CD4-positive, alpha-beta T cell treated with Interleukin-4 for 4 hours (primary cell): ENCODE measurements around the gene NPL.
A peak's percentile ranks its signal among the peaks of the same experiment; 100 is the strongest.

Experiments
- DNase-seq: peaks from one replicate; pipeline ENCODE4 v3.0.0-alpha.2; 2020

The NPL gene

DNA sequence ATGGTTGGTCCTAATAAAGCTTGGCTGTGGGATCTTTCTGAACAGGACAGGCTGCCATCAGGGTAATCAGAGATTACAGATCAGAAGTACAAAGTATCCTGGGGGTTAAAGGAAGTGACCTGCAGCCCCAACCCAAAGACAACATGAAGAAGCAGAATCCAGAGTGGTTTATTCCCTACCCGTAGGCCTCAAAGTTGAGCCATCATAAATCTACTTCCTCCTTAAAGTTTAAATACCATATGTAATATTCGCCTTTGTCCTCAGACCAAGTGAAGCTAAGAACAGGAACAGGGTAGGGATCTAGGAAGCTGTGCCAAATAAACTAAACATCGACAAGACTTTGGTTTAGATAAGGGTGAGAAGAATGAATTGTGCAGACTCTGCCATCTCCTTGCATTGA lies 33.6 kb downstream of the NPL start:
- no peak for DNase-seq

DNA sequence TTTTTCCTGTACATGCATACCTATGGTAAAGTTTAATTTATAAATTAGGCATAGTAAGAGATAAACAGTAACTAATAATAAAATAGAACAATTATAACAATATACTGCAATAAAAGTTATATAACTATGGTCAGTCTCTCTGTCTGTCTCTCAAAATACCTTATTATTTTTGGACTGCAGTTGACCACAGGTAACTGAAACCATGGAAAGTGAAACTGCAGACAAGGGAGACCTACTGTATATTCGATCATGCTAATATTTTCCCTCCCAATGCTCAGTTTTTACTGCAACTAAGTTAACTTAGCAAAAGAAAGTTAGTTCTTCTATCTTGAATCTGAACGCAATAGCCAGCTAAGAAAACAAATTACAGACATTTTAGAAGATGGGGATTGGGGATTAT lies 37.3 kb downstream of the NPL start:
- no peak for DNase-seq

DNA sequence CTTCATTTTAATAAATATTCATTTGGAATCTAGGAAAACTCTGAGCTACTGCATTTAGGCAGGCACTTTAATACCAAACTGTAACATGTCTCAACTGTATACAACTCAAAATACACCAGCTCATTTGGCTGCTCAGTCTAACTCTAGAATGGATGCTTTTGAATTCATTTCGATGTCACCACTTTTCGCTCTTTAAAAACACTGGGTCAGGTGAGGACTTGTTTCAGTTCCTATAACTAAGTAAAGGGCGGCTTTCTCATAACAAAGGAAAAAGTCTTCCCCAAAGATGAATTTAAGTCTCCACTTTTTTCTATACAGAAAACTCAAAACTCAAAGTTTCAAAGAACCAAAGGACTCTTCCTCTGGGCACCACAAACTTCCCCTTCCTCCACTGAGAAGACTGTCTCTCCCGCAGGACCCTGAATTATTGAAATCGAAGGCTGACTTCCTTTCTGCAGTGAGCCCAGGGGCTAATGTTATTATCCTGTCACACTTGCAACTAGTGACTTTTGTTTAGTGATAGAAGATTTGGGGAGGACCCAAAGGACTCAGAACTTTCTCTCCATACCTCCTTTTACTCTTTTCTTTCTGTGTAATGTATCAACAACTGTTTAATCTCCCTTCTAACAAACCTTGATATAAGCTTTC lies 39.8 kb downstream of the NPL start:
- no peak for DNase-seq

DNA sequence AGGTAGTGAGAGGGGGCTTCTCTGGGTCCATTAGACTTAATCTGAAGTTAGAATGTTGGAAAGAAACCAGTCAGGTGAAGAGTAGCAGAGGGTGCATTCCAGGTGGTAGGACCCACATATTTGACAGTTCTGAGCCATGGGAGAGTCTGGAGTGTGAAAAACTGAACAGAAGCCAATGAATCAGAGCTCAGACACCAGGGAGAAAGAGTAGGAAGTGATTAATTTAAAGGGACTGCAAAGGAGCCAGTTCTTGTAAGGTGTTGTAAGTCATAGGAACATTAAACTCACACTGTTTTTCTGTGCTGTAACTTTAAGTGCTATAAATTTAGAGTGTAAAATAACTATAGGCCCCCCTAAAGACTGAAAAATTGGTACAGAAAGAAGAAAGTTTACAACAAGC lies 43.7 kb downstream of the NPL start:
- no peak for DNase-seq

DNA sequence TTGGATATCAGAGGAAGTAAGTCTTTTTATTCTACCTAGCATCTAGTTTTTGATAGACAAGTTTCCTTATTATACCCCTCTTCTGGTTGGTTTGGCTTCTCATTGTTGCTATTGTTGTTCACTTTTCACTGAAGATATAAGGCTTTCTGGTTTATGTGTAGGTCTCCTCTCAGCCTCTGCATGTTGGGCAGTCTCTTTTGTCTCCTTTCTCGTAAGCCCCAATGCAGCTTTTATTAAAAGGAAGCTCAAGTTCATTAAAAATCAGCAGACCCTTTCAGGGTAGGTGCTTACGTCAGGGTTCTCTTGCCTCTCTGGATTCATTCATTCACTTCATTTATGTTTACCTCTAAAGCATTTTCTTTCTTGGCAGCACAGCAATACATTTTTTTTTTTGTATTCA lies 44.8 kb downstream of the NPL start:
- no peak for DNase-seq

DNA sequence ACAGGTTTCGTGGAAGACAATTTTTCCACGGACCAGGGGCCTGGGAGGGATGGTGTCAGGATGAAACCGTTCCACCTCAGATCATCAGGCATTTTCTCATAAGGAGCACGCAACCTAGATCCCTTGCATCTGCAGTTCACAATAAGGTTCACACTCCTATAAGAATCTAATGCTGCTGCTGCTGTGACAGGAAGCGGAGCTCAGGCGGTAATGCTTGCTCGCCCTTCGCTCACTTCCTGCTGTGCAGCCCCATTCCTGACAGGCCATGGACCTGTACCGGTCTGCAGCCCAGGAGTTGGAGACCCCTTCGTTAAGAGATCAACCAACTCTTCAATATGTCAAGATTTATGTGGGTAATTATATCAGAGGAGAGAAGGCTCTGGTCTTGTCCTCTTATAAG lies 46.2 kb downstream of the NPL start:
- DNase-seq = no peak

DNA sequence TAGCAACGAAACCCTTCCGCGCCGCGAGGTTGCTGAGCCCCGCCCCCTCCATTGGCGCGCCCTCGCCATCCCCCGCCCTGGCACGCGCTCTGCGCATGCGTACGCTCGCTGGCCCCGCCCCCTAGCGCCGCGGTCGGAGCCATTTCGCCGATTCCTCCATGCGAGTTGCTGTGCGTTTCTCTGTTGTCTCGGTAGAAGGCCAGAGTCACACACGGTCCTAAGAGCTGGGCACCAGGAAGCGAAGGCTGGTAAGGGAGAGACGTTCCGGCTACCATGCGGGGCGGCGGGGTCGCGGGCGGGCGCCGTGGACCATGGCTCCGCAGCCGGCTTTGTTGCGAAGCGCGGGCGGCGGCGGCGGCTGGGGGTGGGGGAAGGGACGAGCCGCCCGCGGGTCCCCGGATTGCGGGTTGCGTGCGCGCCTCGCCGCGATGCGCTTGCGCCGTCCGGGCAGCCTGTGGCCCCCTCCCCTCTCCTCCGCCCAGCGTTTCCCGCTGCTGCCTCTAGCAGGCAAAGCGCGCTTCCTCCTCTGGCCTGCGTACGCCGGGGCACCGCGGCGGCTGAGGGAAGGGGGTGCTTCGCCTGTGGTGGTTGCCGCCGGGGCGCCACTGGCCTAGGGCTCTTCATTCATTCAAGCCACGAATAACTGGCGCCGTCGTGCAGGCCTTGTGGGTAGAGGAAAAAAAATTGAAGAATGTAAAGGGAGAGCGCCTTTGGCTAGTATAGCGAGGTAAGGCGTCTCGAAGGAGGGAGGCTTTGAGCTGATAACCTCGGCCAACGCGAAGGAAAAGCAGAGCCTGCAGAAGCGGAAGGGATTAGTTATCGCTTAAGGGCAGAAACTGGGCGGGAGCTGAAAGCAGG lies 49.9 kb downstream of the NPL start, which contains the start of gene DHX9:
TSS of gene DHX9 (plus strand) at position 139 of the 858 bp plus-strand sequence. CDS start 3,220 bp downstream, outside the sequence.
- peak; percentile 92 for DNase-seq

DNA sequence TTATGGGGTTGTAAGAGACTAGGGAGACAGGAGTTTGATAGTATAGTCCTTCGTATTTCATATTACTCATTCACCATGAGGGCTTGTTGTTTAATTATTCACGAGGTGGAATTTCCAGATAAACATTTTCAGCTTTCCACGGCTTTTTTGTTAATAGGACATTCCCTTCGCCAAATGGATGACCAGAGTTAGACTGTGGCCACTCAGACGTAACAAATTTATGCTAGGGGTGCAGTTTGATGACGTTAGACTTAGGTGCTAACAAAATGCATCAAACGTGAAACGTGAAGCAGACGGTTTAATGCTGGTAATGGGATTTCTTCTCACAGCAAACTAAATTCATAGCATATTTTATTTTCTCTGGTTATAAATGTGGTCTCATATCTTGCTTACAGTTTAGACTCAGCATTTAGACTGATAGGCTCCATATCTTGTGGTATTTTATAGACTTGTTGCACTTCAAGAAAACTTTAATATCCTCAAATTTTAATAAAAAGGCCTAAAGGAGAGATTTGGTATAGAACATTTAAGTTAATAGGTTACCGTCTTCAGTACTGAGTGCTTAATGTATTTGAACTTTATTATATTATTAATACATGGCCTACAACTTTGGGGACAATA lies 51.9 kb downstream of the NPL start:
- DNase-seq = no peak

DNA sequence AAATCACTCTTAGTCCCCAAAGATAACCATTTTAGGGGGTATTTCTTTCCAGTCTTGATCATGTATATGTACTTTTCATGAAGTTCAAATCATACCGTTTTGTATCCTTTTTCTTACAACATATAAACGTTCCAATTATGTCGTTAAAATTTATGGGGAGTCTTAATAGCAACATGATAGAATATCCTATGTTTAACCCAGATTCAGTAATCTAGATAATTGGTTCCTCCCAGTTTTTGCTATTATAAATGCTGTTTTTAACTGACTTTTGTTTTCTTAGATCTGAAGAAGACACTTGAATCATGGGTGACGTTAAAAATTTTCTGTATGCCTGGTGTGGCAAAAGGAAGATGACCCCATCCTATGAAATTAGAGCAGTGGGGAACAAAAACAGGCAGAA lies 52.7 kb downstream of the NPL start:
- DNase-seq = no peak

DNA sequence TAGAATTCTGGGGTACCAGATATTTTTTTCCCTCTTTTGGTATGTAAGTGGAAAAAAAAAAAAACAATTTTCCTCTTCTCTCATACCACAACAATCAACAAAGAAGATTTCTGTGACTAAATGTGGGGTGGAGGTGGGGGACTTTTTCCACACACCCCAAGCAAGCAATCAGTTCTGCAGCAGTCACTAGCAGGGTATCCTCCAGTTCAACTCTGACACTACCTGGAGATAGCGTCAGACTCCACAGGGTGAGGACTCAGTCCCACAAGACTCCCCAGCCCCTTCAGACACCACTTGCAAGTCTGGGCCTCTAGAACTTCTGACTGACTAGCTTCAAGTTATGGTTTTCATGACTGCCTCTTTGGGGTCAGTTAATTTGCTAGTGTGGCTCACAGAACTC lies 55.8 kb downstream of the NPL start:
- no peak for DNase-seq

DNA sequence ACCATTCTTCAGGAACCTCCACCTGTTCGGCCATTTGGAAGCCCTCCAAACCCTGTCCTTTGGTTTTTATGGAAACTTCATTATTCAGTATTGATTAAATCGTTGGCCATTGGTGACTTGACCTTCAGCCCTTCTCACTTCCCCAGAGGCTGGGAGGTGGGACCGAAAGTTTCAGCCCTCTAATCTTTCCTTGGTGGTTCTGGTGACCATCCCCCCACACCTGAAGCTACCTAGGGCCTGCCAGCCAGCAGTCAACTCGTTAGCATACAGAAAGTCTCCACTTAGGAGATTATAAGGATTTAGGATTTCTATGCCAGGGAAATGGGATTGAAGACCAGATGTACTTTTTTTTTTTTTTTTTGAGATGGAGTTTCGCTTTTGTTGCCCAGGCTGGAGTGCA lies 56.3 kb downstream of the NPL start:
- DNase-seq = no peak

DNA sequence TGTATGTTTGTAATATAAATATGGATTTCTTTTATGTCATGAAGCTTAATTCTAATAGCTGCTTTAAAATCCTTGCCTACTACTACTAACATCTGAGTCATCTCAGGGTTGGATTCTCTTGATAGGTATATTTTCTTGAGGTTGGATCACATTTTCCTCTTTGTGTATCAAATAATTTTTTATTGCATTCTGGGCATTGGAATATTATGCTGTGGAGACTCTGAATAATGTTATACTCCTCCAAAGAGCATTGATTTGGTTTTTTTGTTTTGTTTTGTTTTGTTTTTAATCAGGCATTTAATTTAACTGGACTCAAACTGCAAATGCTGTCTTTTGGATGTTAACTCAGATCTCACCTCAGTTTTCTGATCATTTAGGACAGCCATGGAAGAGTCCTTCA lies 57.5 kb downstream of the NPL start:
- no peak for DNase-seq

DNA sequence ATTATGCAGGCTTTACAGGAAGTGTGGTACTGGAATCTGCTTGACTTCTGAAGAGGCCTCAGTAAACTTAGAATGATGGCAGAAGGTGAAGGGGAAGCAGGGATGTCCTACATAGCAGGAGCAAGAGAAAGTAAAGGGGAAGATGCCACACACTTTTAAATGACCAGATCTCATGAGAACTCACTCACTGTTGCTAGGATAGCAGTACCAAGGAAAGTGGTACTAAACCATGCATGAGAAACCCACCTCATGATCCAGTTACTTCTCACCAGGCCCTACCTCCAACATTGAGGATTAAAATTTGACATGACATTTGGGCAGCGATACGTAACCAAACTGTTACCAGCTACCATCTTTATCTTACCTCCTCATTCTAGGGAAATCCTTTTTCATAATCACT lies 59.2 kb downstream of the NPL start:
- no peak for DNase-seq

DNA sequence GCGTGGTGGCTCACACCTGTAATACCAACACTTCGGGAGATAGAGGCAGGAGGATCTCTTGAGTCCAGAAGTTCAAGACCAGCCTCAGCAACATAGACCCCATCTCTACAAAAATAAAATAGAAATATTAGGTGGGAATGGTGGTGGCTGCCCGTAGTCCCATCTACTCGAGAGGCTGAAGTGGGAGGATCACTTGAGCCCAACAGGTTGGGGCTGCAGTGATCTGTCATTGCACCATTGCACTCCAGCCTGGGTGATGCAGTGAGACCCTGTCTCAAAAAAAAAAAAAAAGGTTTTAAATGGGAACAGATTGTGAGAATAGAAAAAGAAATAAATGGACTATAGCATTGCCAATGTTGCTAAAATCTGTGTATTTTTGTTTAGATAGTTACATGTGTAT lies 60.7 kb downstream of the NPL start:
- no peak for DNase-seq

DNA sequence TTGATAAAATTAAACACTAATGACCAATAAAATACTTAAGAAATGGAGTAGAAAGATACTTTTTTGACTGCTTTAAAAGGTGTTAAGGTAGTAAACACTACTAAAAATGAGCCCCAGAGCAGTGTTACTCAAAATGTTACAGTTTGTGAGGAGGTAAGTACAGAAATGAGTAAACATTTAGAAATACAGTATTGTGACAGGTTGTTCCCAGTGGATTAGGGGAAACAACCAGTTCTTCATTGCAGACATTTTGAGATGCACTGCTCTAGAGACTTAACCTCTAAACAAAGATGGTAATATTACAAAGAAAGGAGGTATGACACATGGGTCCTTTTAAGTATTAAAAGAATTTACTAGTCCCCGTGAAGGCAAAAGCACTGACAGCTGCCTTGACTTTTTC lies 62.3 kb downstream of the NPL start:
- no peak for DNase-seq

DNA sequence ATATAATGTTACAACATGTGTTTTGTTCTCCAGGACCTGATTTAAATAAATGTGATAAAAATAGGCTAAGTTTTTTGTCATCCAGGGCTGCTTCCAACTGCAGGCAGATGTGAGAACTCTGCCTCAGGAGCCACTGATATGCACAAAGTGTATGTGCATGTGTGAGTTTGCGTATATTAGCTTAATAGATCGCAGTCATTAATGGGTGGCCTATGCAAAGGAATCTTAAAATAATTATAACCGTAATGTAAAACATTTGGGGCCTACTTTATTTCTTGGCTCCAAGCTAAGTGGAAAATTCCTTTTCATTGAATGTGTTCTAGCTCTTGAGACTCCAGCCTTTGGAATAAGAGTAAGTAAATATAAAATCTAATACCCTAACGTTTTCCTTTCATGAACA lies 66.3 kb downstream of the NPL start:
- no peak for DNase-seq

DNA sequence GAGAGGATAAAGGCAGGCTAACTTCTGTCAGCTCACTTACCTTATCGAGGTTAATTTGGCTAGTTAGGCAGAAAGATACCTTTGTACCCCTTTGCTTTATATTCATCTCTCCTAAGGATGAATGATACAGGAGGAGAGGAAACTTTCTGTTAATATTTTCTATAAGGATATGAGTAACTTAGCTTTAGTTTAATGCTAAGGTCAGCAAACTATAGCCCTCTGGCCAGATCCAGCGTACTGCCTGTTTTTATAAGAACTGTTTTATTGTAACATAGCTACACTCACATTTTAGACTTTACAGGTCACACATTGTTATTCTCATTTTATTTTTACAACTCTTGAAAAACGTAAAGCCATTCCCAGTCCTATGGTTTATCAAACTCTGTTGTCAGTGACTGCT lies 67.6 kb downstream of the NPL start:
- no peak for DNase-seq

DNA sequence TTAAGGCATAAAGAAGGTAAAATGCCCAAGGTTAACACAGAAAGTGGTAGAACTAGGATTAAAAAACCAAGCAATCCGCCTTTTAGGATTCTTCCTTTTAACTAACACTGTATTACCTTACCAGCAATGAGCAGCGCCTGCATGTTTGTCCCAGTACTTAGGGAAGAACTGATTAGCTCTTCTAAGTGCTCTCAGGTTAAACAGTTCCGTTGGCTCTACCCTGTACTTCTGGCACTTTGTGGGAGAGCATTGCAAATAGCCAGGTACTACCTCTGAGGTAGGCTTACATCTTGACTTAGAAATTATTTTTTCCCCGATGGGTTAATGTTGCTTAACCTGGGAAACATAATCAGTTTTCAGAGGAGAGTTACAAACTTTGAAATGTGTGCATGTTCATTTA lies 71.1 kb downstream of the NPL start:
- no peak for DNase-seq

DNA sequence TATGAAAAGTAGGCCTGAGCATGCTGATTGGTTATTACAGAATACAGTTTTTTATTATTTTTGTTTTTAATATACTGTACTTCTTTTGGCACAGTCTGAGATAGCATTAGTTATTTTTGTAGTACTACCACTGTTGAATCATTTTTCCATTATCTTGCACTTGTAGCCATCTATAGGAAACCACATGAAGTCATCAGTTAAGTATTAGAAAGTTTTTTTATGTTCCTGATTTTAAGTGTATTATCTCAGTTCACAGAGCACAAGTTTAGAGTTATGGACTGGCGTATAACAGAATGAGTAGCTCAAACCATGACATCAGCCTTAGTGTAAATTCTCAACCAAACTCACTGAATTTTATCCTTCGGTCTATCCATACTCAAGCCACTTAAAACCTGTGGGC lies 72.4 kb downstream of the NPL start:
- DNase-seq = no peak

DNA sequence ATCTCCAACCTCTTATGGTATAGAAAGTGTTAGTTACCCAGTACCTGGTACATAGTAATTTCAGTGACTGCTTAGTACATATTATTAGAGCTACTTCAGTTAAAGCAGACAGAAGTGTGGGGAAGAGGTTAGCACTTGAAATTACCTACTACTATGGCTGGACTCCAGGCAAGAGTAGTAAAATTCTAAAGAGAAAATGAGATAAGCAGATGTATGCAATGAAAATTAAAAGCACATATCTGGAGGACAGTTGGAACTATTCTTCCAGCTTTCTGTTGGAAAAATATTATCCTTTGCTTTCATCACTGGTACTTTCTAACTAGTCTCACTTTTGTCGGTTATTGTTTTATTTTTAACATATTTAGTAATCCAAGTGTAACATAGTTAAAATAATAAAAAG lies 73.3 kb downstream of the NPL start:
- DNase-seq = no peak

DNA sequence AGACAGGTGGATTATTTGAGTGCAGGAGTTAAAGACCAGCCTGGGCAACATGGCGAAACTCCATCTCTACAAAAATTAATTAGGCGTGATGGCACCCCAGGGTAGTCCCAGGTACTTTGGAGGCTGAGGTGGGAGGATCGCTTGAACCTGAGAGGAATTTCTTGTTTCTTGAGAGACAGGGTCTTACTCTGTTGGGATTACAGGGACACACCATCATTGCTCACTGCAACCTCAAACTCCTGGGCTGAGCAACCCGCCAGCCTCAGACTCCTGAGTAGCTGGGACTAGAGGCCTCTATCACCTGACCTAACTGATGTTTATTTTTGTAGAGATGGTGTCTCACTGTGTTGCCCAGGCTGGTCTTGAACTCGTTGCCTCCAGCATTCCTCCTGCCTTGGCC lies 74.4 kb downstream of the NPL start:
- DNase-seq = no peak

DNA sequence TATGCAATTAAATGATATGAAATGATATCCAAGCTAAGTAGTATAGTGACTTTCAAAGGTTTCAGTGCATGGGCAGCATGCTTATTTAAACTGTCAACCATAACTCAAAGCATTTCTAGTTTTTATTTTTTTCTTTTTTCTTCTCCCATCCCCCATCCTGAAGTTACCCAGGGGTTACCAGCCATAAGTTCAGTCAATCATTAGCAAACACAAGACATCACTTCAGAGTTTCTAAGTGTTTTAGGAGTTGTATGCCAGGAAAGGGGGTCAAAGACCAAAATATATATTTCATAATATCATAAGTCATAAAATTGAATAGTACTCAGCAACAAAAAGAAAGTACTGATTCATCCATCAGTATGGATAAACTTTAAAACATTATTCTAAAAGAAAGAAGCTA lies 78.3 kb downstream of the NPL start:
- no peak for DNase-seq

DNA sequence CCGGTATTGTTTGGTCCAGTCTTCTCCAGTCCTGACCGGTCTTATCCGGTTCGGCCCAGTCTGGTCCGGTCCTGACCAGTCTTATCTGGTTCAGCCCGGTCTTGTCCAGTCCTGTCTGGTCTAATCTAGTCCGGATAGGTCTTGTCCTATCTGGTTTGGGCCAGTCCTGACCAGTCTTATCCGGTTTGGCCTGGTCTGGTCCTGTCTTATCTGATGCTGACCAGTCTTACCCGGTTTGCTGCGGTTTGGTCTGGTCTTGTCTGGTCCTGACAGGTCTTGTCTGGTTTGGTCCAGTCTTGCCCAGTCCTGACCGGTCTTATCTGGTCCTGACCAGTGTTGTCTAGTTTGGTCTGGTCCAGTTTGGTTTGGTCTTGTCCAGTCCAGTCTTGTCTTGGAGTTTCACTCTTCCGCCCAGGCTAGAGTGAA lies 79.7 kb downstream of the NPL start:
- DNase-seq = no peak

DNA sequence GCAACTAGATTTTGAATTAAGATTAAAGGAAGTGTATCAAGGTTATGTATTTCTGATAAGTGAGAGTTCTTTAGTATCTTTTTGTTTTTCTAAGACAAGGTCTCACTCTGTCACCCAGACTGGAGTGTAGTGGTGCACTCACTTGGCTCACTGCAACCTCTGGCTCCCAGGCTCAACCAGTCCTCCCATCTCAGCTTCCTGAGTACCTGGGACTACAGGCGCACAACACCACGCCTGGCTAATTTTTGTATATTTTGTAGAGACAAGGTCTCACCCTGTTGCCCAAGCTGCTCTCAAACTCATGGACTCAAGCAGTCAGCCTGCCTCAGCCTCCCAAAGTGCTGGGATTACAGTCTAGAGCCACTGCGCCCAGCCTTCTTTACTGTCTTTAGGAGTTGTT lies 83.3 kb downstream of the NPL start:
- DNase-seq = no peak
